CD4-positive, alpha-beta T cell treated with Interleukin-6 at 100 ng/mL for 8 hours (primary cell): Measurements from ENCODE around the gene SSX2IP.

Source experiments
- DNase-seq: peaks from one replicate; pipeline ENCODE4 v3.0.0-alpha.2; 2020; ENCODE audit warnings: mixed read lengths, low spot score

Gene SSX2IP

GRCh38 chr1:84711121-84711520 is 20.9 kb upstream of the SSX2IP start:
- DNase-seq = no peak

- no peak for DNase-seq
Observed at GRCh38 chr1:84709131-84709530, 18.9 kb upstream of the SSX2IP start.

GRCh38 chr1:84708031-84708430 is 17.8 kb upstream of the SSX2IP start:
- DNase-seq = no peak

GRCh38 chr1:84705513-84705912 is 15.3 kb upstream of the SSX2IP start:
- DNase-seq = no peak

- no peak for DNase-seq
Observed at GRCh38 chr1:84704872-84705417, 14.7 kb upstream of the SSX2IP start.

- DNase-seq = no peak
Observed at GRCh38 chr1:84703431-84703830, 13.2 kb upstream of the SSX2IP start.

GRCh38 chr1:84702143-84702542 is 11.9 kb upstream of the SSX2IP start:
- DNase-seq = no peak

- DNase-seq = no peak
Observed at GRCh38 chr1:84701376-84701775, 11.1 kb upstream of the SSX2IP start.

GRCh38 chr1:84700070-84700469 is 9.8 kb upstream of the SSX2IP start:
- DNase-seq = no peak

GRCh38 chr1:84698151-84699110 is 8.2 kb upstream of the SSX2IP start:
- no peak for DNase-seq

- DNase-seq = no peak
Observed at GRCh38 chr1:84693785-84694184, 3.5 kb upstream of the SSX2IP start.

GRCh38 chr1:84693005-84693404 is 2.7 kb upstream of the SSX2IP start:
- peak; percentile 30 for DNase-seq

- DNase-seq = no peak
Observed at GRCh38 chr1:84692391-84692790, 2.1 kb upstream of the SSX2IP start.

- no peak for DNase-seq
Observed at GRCh38 chr1:84691122-84691783, 992 bp upstream of the SSX2IP start.

- no peak for DNase-seq
Observed at GRCh38 chr1:84689514-84690396, 506 bp downstream of the SSX2IP start.

GRCh38 chr1:84688463-84689061 is 1.7 kb downstream of the SSX2IP start:
- no peak for DNase-seq

GRCh38 chr1:84687714-84688462 is 2.4 kb downstream of the SSX2IP start:
- DNase-seq = no peak

- DNase-seq = no peak
Observed at GRCh38 chr1:84686223-84686622, 4.0 kb downstream of the SSX2IP start.

GRCh38 chr1:84683508-84683907 is 6.8 kb downstream of the SSX2IP start:
- no peak for DNase-seq

GRCh38 chr1:84682047-84682446 is 8.2 kb downstream of the SSX2IP start:
- no peak for DNase-seq
